Endothelial cell of umbilical vein (primary cell): Measurements from ENCODE around the gene DNAJC27. TPM values are rescaled to one million over a fixed set of nuclear protein-coding genes. Genes with fewer than 3 reads are reported as not detected.

Experiments
- BruUV-seq: library from RNA; stranded (reverse); fragments of 400-500 nt; replicated peaks from 2 replicates; lab custom pipeline; 2021; lab: Mats Ljungman, UMichigan
- CTCF ChIA-PET: fragments of 300-600, 350-600 bp; sonication (Branson Sonifier 250); formaldehyde crosslinking; loops from one replicate; lab custom pipeline; 2021; ENCODE audit warnings: antibody characterized with exemption, inconsistent platforms; lab: Charles Lee
- POLR2A ChIA-PET: fragments of 300-600, 350-600 bp; sonication (Branson Sonifier 250); formaldehyde crosslinking; loops from one replicate; lab custom pipeline; 2021; ENCODE audit warnings: antibody characterized with exemption, inconsistent platforms; lab: Charles Lee
- DNase-seq: peaks from one replicate; pipeline ENCODE4 v3.0.0-alpha.2; 2011; ENCODE audit warnings: low read depth, low spot score
- FAIRE-seq: peaks from 2 replicates; lab custom pipeline; 2011; peaks lifted over from hg19 to GRCh38; lab: Jason Lieb, UNC
- H2AFZ ChIP-seq: 2 replicates; pipeline ENCODE4 v1.6.0; 2012; ENCODE audit warnings: low read depth, low read length, control low read depth, inconsistent platforms
- H3K27ac ChIP-seq: 2 replicates; pipeline ENCODE4 v1.5.1; 2011; ENCODE audit warnings: low read depth, mild to moderate bottlenecking, control low read depth, low read length, moderate library complexity; ENCODE audit not compliant: insufficient read depth
- H3K27me3 ChIP-seq, 2 experiments: 2 replicates each; pipeline versions ENCODE4 v1.6.0 to v1.6.1; 2011; ENCODE audit warnings: low read length in 2 of 2, mixed read lengths in 1 of 2; ENCODE audit not compliant: control insufficient read depth in 2 of 2, insufficient read depth in 2 of 2
- H3K36me3 ChIP-seq, 2 experiments: 2 replicates in 1 of 2; 3 replicates in 1 of 2; pipeline ENCODE4 v1.5.1; 2011; ENCODE audit warnings: low read length in 2 of 2, mild to moderate bottlenecking in 1 of 2, moderate library complexity in 1 of 2; ENCODE audit not compliant: control insufficient read depth in 2 of 2, insufficient read depth in 2 of 2; ENCODE audit errors: extremely low read depth in 1 of 2
- H3K4me1 ChIP-seq: 3 replicates; pipeline ENCODE4 v1.5.1; 2011; ENCODE audit warnings: mild to moderate bottlenecking, low read length; ENCODE audit not compliant: control insufficient read depth, insufficient read depth; ENCODE audit errors: extremely low read depth
- H3K4me2 ChIP-seq: 2 replicates; pipeline ENCODE4 v1.6.1; 2011; ENCODE audit warnings: low read length, control low read depth, mixed read lengths; ENCODE audit not compliant: insufficient read depth
- H3K4me3 ChIP-seq, 3 experiments: fragments of 200-600 bp in 1 of 3; sonication (generic), shearing (Covaris generic) in 1 of 3; replicated peaks in 1 of 3; 2 replicates each; pipeline ENCODE4 v1.5.1; 2011 to 2016; ENCODE audit warnings: control low read depth in 3 of 3, low read length in 3 of 3, mild to moderate bottlenecking in 2 of 3, inconsistent platforms in 1 of 3, low read depth in 1 of 3, moderate library complexity in 1 of 3; ENCODE audit not compliant: insufficient read depth in 1 of 3
- H3K79me2 ChIP-seq: 2 replicates; pipeline ENCODE4 v1.6.0; 2012; ENCODE audit warnings: low read length, inconsistent platforms; ENCODE audit not compliant: control insufficient read depth, insufficient read depth
- H3K9ac ChIP-seq: replicated peaks from 2 replicates; pipeline ENCODE3; 2011; ENCODE audit warnings: low read length, control low read depth; ENCODE audit not compliant: insufficient read depth; ENCODE audit errors: extremely low read depth
- H3K9me1 ChIP-seq: replicated peaks from 3 replicates; pipeline ENCODE4 v1.6.0; 2011; ENCODE audit warnings: mild to moderate bottlenecking, low read length; ENCODE audit not compliant: control insufficient read depth, insufficient read depth; ENCODE audit errors: extremely low read depth
- H3K9me3 ChIP-seq: replicated peaks from 2 replicates; pipeline ENCODE4 v1.5.1; 2012; ENCODE audit warnings: low read length, inconsistent platforms; ENCODE audit not compliant: control insufficient read depth, insufficient read depth
- H4K20me1 ChIP-seq: replicated peaks from 2 replicates; pipeline ENCODE3; 2011; ENCODE audit warnings: mild to moderate bottlenecking, low read length; ENCODE audit not compliant: control insufficient read depth, insufficient read depth; ENCODE audit errors: extremely low read depth
- EZH2 ChIP-seq: IDR thresholded peaks from 2 replicates; pipeline ENCODE4 v1.6.1; 2012; ENCODE audit warnings: borderline replicate concordance, low read depth, mild to moderate bottlenecking, moderate library complexity, low read length, inconsistent platforms; ENCODE audit not compliant: severe bottlenecking
- FOS ChIP-seq: IDR thresholded peaks from 2 replicates; pipeline ENCODE4 v1.6.1; 2011; ENCODE audit warnings: mild to moderate bottlenecking, low read length, moderate library complexity, borderline replicate concordance; ENCODE audit not compliant: insufficient read depth
- GATA2 ChIP-seq: IDR thresholded peaks from 2 replicates; pipeline ENCODE4 v1.7.0; 2011; ENCODE audit warnings: low read depth, mild to moderate bottlenecking, moderate library complexity, mixed read lengths, low read length; ENCODE audit not compliant: insufficient read length, insufficient read depth
- JUN ChIP-seq: IDR thresholded peaks from 2 replicates; pipeline ENCODE4 v1.6.1; 2011; ENCODE audit warnings: borderline replicate concordance, low read depth; ENCODE audit not compliant: insufficient read length, insufficient read depth
- MAX ChIP-seq: IDR thresholded peaks from 2 replicates; pipeline ENCODE4 v1.6.1; 2011; ENCODE audit not compliant: insufficient read depth, insufficient read length
- MYC ChIP-seq: IDR thresholded peaks from one replicate; pipeline ENCODE4 v1.6.1; 2011; ENCODE audit warnings: mild to moderate bottlenecking, low read depth, low read length
- POLR2A ChIP-seq: IDR thresholded peaks from 2 replicates; pipeline ENCODE4 v1.6.1; 2012; ENCODE audit warnings: low read depth, mild to moderate bottlenecking, control low read depth, low read length
- POLR2AphosphoS5 ChIP-seq: IDR thresholded peaks from 2 replicates; pipeline ENCODE4 v1.6.1; 2012; ENCODE audit warnings: low read depth, mild to moderate bottlenecking, control low read depth, low read length, moderate library complexity; ENCODE audit not compliant: insufficient read depth
- dilution Hi-C: fragments of 300-500 bp; cut with MboI; formaldehyde crosslinking; loops from one replicate; pipeline ENCODE4 v1.15.0; 2019; ENCODE audit warnings: low sequenced_read_pairs; ENCODE audit not compliant: extremely low pct_ligation_motif_present
- intact Hi-C: fragments of 100-400 bp; cut with micrococcal nuclease; formaldehyde crosslinking; loops from one replicate; pipeline ENCODE4 v1.10.0; 2022
- polyA plus RNA-seq, 4 experiments: library from polyadenylated mRNA; depleted of rRNA in 3 of 4; stranded (reverse) in 3 of 4; unstranded in 1 of 4; fragments of >200 nt; gene quantifications; 2 replicates each; pipeline versions ENCODE4 v1.2.1 to v1.2.3, GENCODE V29; 2011 to 2012; ENCODE audit warnings: missing spikeins in 1 of 4
- total RNA-seq: library from RNA; stranded (reverse); gene quantifications from 2 replicates; pipeline ENCODE4 v1.2.3, GENCODE V29; 2021
- TF ChIP-seq, protein P1 (sequence below), 2 donors: IDR thresholded peaks; 1 replicate in 1 of 2; 2 replicates in 1 of 2; pipeline ENCODE4 v1.5.1; 2011; ENCODE audit warnings: low read length in 2 of 2, mild to moderate bottlenecking in 2 of 2, moderate library complexity in 2 of 2, control low read depth in 1 of 2, inconsistent platforms in 1 of 2, low read depth in 1 of 2; ENCODE audit not compliant: insufficient read depth in 1 of 2; ENCODE audit errors: extremely low read depth in 1 of 2

The DNAJC27 gene
- total and polyA plus RNA-seq, 2 donors (not counting 3 experiments of a cell fraction or from before 2014, with no cell fraction given) = 1.3 to 3.2 TPM

DNA sequence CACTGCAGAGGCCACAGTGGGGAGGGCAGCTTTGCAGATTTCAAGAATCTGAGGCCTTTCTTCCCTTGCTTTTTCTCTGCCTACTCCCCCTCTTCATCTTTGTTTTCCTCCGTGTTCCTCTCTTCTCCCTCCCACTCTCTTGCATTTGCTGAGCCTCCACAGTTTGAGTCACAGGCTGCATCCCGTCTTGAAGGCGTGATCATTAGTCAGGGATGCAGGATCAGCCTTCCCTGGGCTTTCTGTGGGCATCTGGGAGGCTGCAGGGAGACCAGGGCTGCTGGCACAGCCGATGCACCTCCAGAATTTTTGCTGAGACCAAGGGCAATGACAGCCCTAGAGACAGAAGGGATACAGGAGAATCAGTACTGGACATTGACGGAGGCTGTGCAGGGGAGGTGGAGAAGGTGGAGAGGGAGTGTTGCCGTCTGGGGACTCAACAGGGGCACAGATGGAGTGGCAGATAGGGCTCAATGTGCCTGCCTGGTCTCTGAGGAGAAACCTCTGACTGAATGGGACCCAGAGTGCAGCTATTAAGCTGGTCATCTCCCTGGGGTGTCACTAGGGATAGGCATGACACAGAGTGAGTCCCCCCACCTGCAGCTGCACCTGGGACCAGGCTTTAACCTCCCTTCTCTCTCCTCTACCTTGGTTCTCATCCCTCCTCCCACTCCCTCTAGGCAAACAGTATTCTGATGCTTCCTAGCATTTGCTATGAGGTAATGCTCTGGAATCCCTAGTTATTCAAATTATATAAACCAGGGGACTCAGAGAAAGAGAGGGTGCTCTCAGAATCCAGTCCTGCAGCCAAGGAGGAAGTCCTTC, 29.0 kb upstream of the DNAJC27 start:
- H3K9me3 ChIP-seq = no peaks in the 10 kb centered on the region
- H3K9ac ChIP-seq = no peak overlapping the region
- peaks cover 2 to 6% of the 10 kb centered on the region in 2 experiments for H3K27me3 ChIP-seq
- H3K9me1 ChIP-seq = no peaks in the 10 kb centered on the region
- ChIA-PET POLR2A (no interaction called here), CTCF (interaction anchor here (1.4 kb wide), 1 partner anchor 129 kb away, joined by 3 read pairs; no protein-coding TSS in a partner anchor)
- no TSS peak for BruUV-seq
- FAIRE-seq (no peak), DNase-seq (no peak)
- H3K27ac ChIP-seq = no peak overlapping the region
- TF ChIP-seq MAX = no peak
- TF ChIP-seq GATA2 = no peak
- TF ChIP-seq POLR2A = no peak
- TF ChIP-seq POLR2AphosphoS5 = no peak
- TF ChIP-seq, protein P1, sequence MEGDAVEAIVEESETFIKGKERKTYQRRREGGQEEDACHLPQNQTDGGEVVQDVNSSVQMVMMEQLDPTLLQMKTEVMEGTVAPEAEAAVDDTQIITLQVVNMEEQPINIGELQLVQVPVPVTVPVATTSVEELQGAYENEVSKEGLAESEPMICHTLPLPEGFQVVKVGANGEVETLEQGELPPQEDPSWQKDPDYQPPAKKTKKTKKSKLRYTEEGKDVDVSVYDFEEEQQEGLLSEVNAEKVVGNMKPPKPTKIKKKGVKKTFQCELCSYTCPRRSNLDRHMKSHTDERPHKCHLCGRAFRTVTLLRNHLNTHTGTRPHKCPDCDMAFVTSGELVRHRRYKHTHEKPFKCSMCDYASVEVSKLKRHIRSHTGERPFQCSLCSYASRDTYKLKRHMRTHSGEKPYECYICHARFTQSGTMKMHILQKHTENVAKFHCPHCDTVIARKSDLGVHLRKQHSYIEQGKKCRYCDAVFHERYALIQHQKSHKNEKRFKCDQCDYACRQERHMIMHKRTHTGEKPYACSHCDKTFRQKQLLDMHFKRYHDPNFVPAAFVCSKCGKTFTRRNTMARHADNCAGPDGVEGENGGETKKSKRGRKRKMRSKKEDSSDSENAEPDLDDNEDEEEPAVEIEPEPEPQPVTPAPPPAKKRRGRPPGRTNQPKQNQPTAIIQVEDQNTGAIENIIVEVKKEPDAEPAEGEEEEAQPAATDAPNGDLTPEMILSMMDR (IDR thresholded peaks at IDR 0.05; ENCODE audit: extremely low read depth in 1 of 2, insufficient read depth in 1 of 2, low read depth in 1 of 2, low read length in 2 of 2) = no peak
- TF ChIP-seq MYC = no peak
- TF ChIP-seq EZH2 = no peak
- TF ChIP-seq FOS = no peak
- TF ChIP-seq JUN = no peak
- no peak overlapping the region for H3K4me3 ChIP-seq
- H3K4me1 ChIP-seq = no peaks in the 10 kb centered on the region
- dilution Hi-C loops (no loop called here), intact Hi-C loops (no loop called here)
- H3K36me3 ChIP-seq = no peaks in the 10 kb centered on the region
- H3K4me2 ChIP-seq = no peak overlapping the region
- H2AFZ ChIP-seq = no peak overlapping the region
- H4K20me1 ChIP-seq = no peaks in the 10 kb centered on the region
- H3K79me2 ChIP-seq = no peaks in the 10 kb centered on the region
